NCI-H146 (cell line): Measurements from ENCODE around the gene DHX32.

Experiments
- DNase-seq: peaks from one replicate; lab custom pipeline; 2025; lab: John Stamatoyannopoulos, UW

The DHX32 gene

GRCh38 chr10:125811251-125811650, 69.8 kb downstream of the DHX32 start:
- DNase-seq = no peak

- no peak for DNase-seq
Measured at GRCh38 chr10:125808047-125808446, 73.0 kb downstream of the DHX32 start.

- no peak for DNase-seq
Measured at GRCh38 chr10:125802739-125803138, 78.4 kb downstream of the DHX32 start.

GRCh38 chr10:125802131-125802530, 79.0 kb downstream of the DHX32 start:
- DNase-seq = no peak

GRCh38 chr10:125801574-125801973, 79.5 kb downstream of the DHX32 start:
- DNase-seq = no peak

- DNase-seq = no peak
Measured at GRCh38 chr10:125799451-125800182, 81.5 kb downstream of the DHX32 start.

GRCh38 chr10:125797994-125798662, 83.0 kb downstream of the DHX32 start:
- DNase-seq = no peak

GRCh38 chr10:125797424-125797823, 83.7 kb downstream of the DHX32 start:
- no peak for DNase-seq

- no peak for DNase-seq
Measured at GRCh38 chr10:125795637-125796190, 85.4 kb downstream of the DHX32 start.

GRCh38 chr10:125795128-125795527, 86.0 kb downstream of the DHX32 start:
- no peak for DNase-seq

GRCh38 chr10:125792342-125793300, 88.5 kb downstream of the DHX32 start:
- DNase-seq = no peak

GRCh38 chr10:125788156-125789034, 92.7 kb downstream of the DHX32 start:
- no peak for DNase-seq
